ENCODE results near the gene MYO5B. TPM values are rescaled to one million over a fixed set of nuclear protein-coding genes. Genes with fewer than 3 reads are reported as not detected.
"Not testable (repeated sequence)": the region's sequence is repeated elsewhere in the genome, so short reads cannot be mapped to it uniquely, and the experiment has no call there.

Gene MYO5B
- polyA plus RNA-seq, 3 donors: 1.4 to 8.2 (median 3.3) TPM

- 87 to 95% (median 93%) methylated on average over 7 of the region's 7 CpGs for WGBS, 3 donors
Measured at GRCh38 chr18:49795612-49796552, 399.1 kb downstream of the MYO5B start.

GRCh38 chr18:49794743-49795142 is 400.2 kb downstream of the MYO5B start:
- H3K27ac ChIP-seq (ENCODE audit: low read depth, low read length): no peak overlapping the region
- WGBS, 3 donors: 54 to 96% (median 94%) methylated on average over 3 of the region's 3 CpGs

More at GRCh38 chr18:49795612-49796552, 399.1 kb downstream of the MYO5B start:
- H3K27ac ChIP-seq (ENCODE audit: low read depth, low read length): no peak overlapping the region

DNA sequence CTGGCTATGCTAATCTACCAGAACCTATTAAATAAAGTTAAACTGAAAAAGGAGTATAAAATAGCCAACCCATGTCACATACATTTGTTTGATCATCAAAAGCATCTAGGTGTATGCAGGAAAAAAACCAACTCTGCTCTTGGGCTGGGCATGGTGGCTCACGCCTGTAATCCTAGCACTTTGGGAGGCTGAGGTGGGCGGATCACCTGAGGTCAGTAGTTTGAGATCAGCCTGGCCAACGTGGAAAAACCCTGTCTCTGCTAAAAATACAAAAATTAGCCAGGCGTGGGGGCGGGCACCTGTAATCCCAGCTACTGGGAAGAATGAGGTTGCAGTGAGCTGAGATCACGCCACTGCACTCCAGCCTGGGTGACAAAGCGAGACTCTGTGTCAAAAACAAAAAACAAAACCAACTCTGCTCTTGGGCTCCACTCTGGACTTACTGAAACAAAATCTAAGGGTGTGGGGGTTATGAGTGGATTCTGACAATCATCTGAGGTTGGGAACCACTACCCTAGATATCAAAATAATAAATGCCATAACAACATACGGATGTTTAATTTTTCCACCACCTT is 405.3 kb downstream of the MYO5B start:
- WGBS, 3 donors: 90 to 95% (median 92%) methylated on average over 8 of the region's 8 CpGs
- not testable (repeated sequence) for H3K27ac ChIP-seq (ENCODE audit: low read depth, low read length)

GRCh38 chr18:49788327-49788898 is 406.5 kb downstream of the MYO5B start:
- H3K27ac ChIP-seq (ENCODE audit: low read depth, low read length): no peak overlapping the region
- WGBS, 3 donors: 42 to 66% (median 50%) methylated on average over 5 of the region's 5 CpGs

DNA sequence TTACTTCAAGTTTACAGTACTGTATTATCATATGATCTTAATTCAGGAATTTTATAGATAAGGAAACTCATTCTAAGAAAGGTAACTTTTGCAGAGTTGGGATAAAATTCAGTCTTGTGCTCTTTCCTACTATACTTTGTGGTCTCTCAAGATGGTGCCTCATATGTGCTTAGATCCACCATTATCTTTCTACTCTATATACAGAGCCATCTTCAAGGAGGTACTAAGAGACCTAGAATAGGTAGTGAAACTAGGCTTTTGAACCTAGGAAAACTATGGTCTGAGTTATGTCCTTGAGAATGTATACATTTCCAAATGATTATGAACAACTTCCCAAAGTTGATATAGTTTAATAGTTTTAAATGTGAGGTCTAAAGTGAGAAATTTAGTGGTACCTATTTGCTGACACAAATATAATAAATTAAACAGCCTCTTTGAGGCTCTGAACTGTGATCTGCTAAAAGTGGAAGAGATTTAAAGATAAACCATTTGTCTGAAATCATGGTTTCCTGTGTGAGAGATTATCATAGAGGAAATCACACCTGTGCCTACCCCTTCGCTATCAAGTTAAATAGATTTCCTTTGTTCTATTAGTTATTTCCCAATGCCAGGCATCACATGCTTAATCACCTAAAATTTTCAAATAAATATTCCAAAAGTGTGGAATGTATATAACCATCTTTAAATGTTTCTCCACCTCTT is 408.8 kb downstream of the MYO5B start:
- WGBS, 3 donors: 81 to 92% (median 82%) methylated on average over 1 of the region's 1 CpG
- no peak overlapping the region for H3K27ac ChIP-seq (ENCODE audit: low read depth, low read length)

GRCh38 chr18:49784427-49785185 is 410.3 kb downstream of the MYO5B start:
- no peak overlapping the region for H3K27ac ChIP-seq (ENCODE audit: low read depth, low read length)
- 30 to 67% (median 58%) methylated on average over 1 of the region's 1 CpG for WGBS, 3 donors

- not testable (repeated sequence) for H3K27ac ChIP-seq (ENCODE audit: low read depth, low read length)
Measured at GRCh38 chr18:49783631-49784030, 411.3 kb downstream of the MYO5B start.

GRCh38 chr18:49778826-49779465 is 416.0 kb downstream of the MYO5B start:
- 78 to 81% (median 81%) methylated on average over 8 of the region's 8 CpGs for WGBS, 3 donors
- no peak overlapping the region for H3K27ac ChIP-seq (ENCODE audit: low read depth, low read length)

More at GRCh38 chr18:49783631-49784030, 411.3 kb downstream of the MYO5B start:
- 92 to 96% (median 94%) methylated on average over 3 of the region's 3 CpGs for WGBS, 3 donors

Other genes starting within 250 kb of the MYO5B start
- under 1 TPM in 2 of 3 donors, not detected in 1; 0.04 to 0.64 TPM for gene CFAP53, start 71.3 kb upstream of the MYO5B start, polyA plus RNA-seq
- gene MBD1, start 86.4 kb upstream of the MYO5B start, polyA plus RNA-seq: 10 to 100 TPM; 25.6 to 39.3 (median 29.6) TPM
- 10 to 100 TPM; 51.9 to 70.3 (median 53.5) TPM for gene CXXC1, start 92.5 kb upstream of the MYO5B start, polyA plus RNA-seq
- under 1 TPM in 2 of 3 donors, not detected in 1; 0.07 to 0.15 TPM for gene SKA1, start 179.9 kb upstream of the MYO5B start, polyA plus RNA-seq

Measured in adipose tissue (tissue), 3 donors.